HepG2 (cell line): ENCODE data around the gene RING1. TPM values are rescaled to one million over a fixed set of nuclear protein-coding genes. Genes with fewer than 3 reads are reported as not detected.

ENCODE experiments used
- CHD2 ChIP-seq: IDR thresholded peaks from 2 replicates; pipeline ENCODE4 v1.6.1; 2011; ENCODE audit warnings: low read depth, low read length, improper control_type of control experiment
- ELK4 ChIP-seq: sonication (generic); formaldehyde crosslinking; IDR thresholded peaks from 2 replicates; pipeline ENCODE4 v1.9.0; 2021; ENCODE audit warnings: missing genetic modification reagents, borderline replicate concordance
- MXD3 ChIP-seq: IDR thresholded peaks from 2 replicates; pipeline ENCODE4 v1.6.1; 2016; ENCODE audit warnings: mild to moderate bottlenecking, missing biosample characterization, missing genetic modification reagents
- NFE2L1 ChIP-seq: sonication (generic); formaldehyde crosslinking; IDR thresholded peaks from 2 replicates; pipeline ENCODE4 v1.4.0; 2020; ENCODE audit warnings: missing genetic modification reagents, mild to moderate bottlenecking, borderline replicate concordance
- PREB ChIP-seq: sonication (generic); formaldehyde crosslinking; IDR thresholded peaks from 2 replicates; pipeline ENCODE4 v1.4.0; 2020; ENCODE audit warnings: missing genetic modification reagents
- TBL1XR1 ChIP-seq: fragments of 150-350 bp; IDR thresholded peaks from 2 replicates; pipeline ENCODE4 v1.6.1; 2014; ENCODE audit warnings: borderline replicate concordance, low read length; ENCODE audit not compliant: partially characterized antibody
- TBX2 ChIP-seq: sonication (generic); formaldehyde crosslinking; IDR thresholded peaks from 2 replicates; pipeline ENCODE4 v1.5.0; 2020; ENCODE audit warnings: missing genetic modification reagents, mild to moderate bottlenecking, borderline replicate concordance
- TCF12 ChIP-seq, 2 experiments: fragments of 450-650 bp in 1 of 2; sonication (generic) in 1 of 2; formaldehyde crosslinking in 1 of 2; IDR thresholded peaks; 2 replicates each; pipeline versions ENCODE4 v1.6.1 to v1.8.0; 2017 to 2022; ENCODE audit warnings: antibody characterized with exemption in 1 of 2, mild to moderate bottlenecking in 1 of 2, missing genetic modification reagents in 1 of 2, moderate library complexity in 1 of 2
- U2AF1 ChIP-seq: fragments of 200-400 bp; formaldehyde crosslinking; optimal IDR thresholded peaks from 2 replicates; pipeline ENCODE3; 2017; ENCODE audit warnings: mild to moderate bottlenecking, low read depth, low read length
- ZNF350 ChIP-seq: sonication (generic); formaldehyde crosslinking; IDR thresholded peaks from 2 replicates; pipeline ENCODE4 v1.4.0; 2020; ENCODE audit warnings: mild to moderate bottlenecking, low read depth, missing genetic modification reagents, borderline replicate concordance
- ZNF407 ChIP-seq: sonication (generic); formaldehyde crosslinking; IDR thresholded peaks from one replicate; pipeline ENCODE4 v1.5.1; 2020; ENCODE audit warnings: mild to moderate bottlenecking, missing genetic modification reagents; ENCODE audit errors: not compliant biosample characterization
- ZNF816 ChIP-seq: sonication (generic); formaldehyde crosslinking; IDR thresholded peaks from 2 replicates; pipeline ENCODE4 v1.8.0; 2022; ENCODE audit warnings: missing genetic modification reagents, mild to moderate bottlenecking, borderline replicate concordance
- ZSCAN21 ChIP-seq: sonication (generic); formaldehyde crosslinking; IDR thresholded peaks from 2 replicates; pipeline ENCODE4 v1.8.0; 2022; ENCODE audit warnings: mild to moderate bottlenecking, missing genetic modification reagents, moderate library complexity, borderline replicate concordance
- polyA plus RNA-seq, 8 experiments: library from polyadenylated mRNA; depleted of rRNA in 3 of 8; stranded (reverse) in 7 of 8; unstranded in 1 of 8; fragments of >200 nt; fragmentation: Illumina TruSeq in 4 of 8; extraction: Trizol in 4 of 8; gene quantifications; 2 replicates each; pipeline versions ENCODE4 v1.2.1 to v1.2.3, GENCODE V29; 2011 to 2016; ENCODE audit warnings: low read depth in 4 of 8, missing spikeins in 1 of 8, mixed read lengths in 1 of 8; ENCODE audit not compliant: insufficient read depth in 1 of 8
- total RNA-seq, 5 experiments: library from RNA; depleted of rRNA; stranded (reverse); fragments of >200 nt; fragmentation: Illumina TruSeq; extraction: Trizol; gene quantifications; 2 replicates each; pipeline ENCODE4 v1.2.3, GENCODE V29; 2016; ENCODE audit warnings: low read depth in 1 of 5

Gene RING1
- total and polyA plus RNA-seq, 2 of the 13 experiments (the other 11 are each of a cell fraction or from before 2014, with no cell fraction given): 23.9 to 33.6 TPM

GRCh38 chr6:33200219-33201146 lies 7.8 kb upstream of the RING1 start, which contains the start of the genes RXRB and SLC39A7 (continued):
- TF ChIP-seq ZNF816 (CRISPR knock-in tag): peak; percentile 68; the same call in 1 of the 2 replicates
- TF ChIP-seq NFE2L1 (CRISPR knock-in tag): 0 out of 2 replicates have a peak, but pooled peaks have one; percentile 27
- TF ChIP-seq MXD3 (CRISPR knock-in tag): peak; percentile 66; the same call in 1 of the 2 replicates
- peak; percentile 84 for TF ChIP-seq U2AF1
- no peak for TF ChIP-seq TCF12 (IDR thresholded peaks at IDR 0.05)
- TF ChIP-seq TCF12 (CRISPR knock-in tag; IDR thresholded peaks at IDR 0.05): peak; percentile 90
- peak; percentile 89; the same call in 1 of the 2 replicates for TF ChIP-seq ZSCAN21 (CRISPR knock-in tag)
- TF ChIP-seq ELK4 (CRISPR knock-in tag): 0 out of 2 replicates have a peak, but pooled peaks have one; percentile 3
- 0 out of 2 replicates have a peak, but pooled peaks have one; percentile 57 for TF ChIP-seq PREB (CRISPR knock-in tag)
- TF ChIP-seq CHD2: peak; percentile 98
- peak; percentile 36 for TF ChIP-seq TBL1XR1
- TF ChIP-seq TBX2: peak; percentile 59
- TF ChIP-seq ZNF350: peak; percentile 89
- peak; percentile 88 for TF ChIP-seq ZNF407 (CRISPR knock-in tag)
